ENCODE measurements around the gene RCN1. TPM values are rescaled to one million over a fixed set of nuclear protein-coding genes. Genes with fewer than 3 reads are reported as not detected.

The RCN1 gene
- total RNA-seq, 1 experiment from 2014 or later: 412 TPM

DNA sequence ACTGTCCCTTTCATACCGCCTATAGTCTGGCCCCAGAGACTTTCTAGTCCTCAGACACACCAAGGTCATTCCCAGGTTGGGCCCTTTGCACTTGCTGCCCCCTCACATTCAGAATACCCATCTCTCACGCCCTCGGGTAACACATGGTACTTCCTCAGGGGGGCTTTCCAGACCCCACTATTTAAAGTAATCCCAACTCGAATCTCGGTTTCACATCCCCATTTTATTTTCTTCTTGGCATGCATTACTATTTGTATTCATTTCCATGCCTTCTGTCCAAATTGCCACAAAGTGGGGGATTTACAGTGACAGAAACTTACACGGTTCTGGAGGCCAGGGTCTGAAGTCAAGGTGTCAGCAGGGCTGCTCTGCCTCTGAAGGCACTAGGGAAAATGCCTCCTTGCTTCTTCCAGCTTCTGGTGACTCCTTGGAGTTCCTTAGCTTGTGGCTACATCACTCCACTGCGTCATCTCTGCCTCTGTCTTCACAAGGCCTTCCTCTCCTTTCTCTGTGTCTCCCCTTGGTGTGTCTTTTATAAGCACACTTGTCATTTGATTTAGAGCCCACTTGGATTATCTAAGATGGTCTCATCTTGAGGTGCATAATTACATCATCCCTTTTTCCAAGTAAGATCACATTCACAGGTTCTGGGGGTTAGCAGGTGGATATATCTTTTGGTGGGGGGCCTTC is 15.1 kb downstream of the RCN1 start:
- no TSS peak for BruUV-seq (replicated peaks)
- DNase-seq (ENCODE audit: low spot score): no peak
- ChIA-PET CTCF (interaction anchor here (0.8 kb wide), 1 partner anchor 99 kb away, joined by 3 read pairs; no protein-coding TSS in a partner anchor), POLR2A (ENCODE audit: low non-redundant PET) (no interaction called here)
- Histone ChIP-seq H3K4me1 (ENCODE audit: insufficient read depth, low read length, poor library complexity, severe bottlenecking) (no peaks in the 10 kb centered on the region), H3K27me3 (replicated peaks; ENCODE audit: insufficient read depth, low read depth, low read length, poor library complexity) (no peaks in the 10 kb centered on the region), H3K4me3 (ENCODE audit: low read depth, low read length, poor library complexity, severe bottlenecking) (no peak overlapping the region), H3K27ac (ENCODE audit: low read depth, low read length, poor library complexity, severe bottlenecking) (no peak overlapping the region), H3K36me3 (ENCODE audit: insufficient read depth, low read length, poor library complexity, severe bottlenecking) (peaks cover 48% of the 10 kb centered on the region), H3K9me3 (ENCODE audit: low read depth, low read length, poor library complexity, severe bottlenecking) (no peaks in the 10 kb centered on the region)
- intact Hi-C loops (cut with micrococcal nuclease; ENCODE audit: unreplicated experiment): no loop called here
- TF ChIP-seq EZH2 (IDR thresholded peaks at IDR 0.05; ENCODE audit: borderline replicate concordance, low read depth, low read length, poor library complexity, severe bottlenecking): no peak
- TF ChIP-seq, protein P1, sequence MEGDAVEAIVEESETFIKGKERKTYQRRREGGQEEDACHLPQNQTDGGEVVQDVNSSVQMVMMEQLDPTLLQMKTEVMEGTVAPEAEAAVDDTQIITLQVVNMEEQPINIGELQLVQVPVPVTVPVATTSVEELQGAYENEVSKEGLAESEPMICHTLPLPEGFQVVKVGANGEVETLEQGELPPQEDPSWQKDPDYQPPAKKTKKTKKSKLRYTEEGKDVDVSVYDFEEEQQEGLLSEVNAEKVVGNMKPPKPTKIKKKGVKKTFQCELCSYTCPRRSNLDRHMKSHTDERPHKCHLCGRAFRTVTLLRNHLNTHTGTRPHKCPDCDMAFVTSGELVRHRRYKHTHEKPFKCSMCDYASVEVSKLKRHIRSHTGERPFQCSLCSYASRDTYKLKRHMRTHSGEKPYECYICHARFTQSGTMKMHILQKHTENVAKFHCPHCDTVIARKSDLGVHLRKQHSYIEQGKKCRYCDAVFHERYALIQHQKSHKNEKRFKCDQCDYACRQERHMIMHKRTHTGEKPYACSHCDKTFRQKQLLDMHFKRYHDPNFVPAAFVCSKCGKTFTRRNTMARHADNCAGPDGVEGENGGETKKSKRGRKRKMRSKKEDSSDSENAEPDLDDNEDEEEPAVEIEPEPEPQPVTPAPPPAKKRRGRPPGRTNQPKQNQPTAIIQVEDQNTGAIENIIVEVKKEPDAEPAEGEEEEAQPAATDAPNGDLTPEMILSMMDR (conservative IDR thresholded peaks at IDR 0.05; ENCODE audit: low read depth, low read length): no peak

DNA sequence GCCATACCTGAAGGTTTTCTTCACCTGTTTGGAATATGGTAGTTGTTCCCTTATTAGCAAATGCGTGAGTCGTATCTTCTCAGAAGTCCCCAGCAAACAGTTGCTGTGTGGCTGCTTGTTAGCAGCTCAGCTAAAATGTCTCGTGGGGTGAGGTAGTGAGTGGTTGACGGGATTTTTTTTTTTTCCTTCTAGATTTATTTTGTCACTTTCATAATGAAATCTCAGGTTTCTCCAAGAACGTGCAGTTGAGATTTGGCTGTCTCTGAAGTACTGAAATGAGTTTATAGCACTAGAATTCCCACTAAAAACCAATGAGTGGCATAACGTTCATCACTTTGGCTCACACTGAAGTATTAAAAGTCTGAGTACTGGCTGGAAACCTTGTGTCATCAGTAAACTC is 16.8 kb downstream of the RCN1 start:
- Histone ChIP-seq H3K36me3 (ENCODE audit: insufficient read depth, low read length, poor library complexity, severe bottlenecking) (peaks cover 31% of the 10 kb centered on the region), H3K27ac (ENCODE audit: low read depth, low read length, poor library complexity, severe bottlenecking) (no peak overlapping the region), H3K4me1 (ENCODE audit: insufficient read depth, low read length, poor library complexity, severe bottlenecking) (no peaks in the 10 kb centered on the region), H3K4me3 (ENCODE audit: low read depth, low read length, poor library complexity, severe bottlenecking) (no peak overlapping the region), H3K27me3 (replicated peaks; ENCODE audit: insufficient read depth, low read depth, low read length, poor library complexity) (no peaks in the 10 kb centered on the region), H3K9me3 (ENCODE audit: low read depth, low read length, poor library complexity, severe bottlenecking) (no peaks in the 10 kb centered on the region)
- no peak for DNase-seq (ENCODE audit: low spot score)
- no TSS peak for BruUV-seq (replicated peaks)
- POLR2A ChIA-PET (ENCODE audit: low non-redundant PET): no interaction called here
- CTCF ChIA-PET: no interaction called here
- intact Hi-C loops (cut with micrococcal nuclease; ENCODE audit: unreplicated experiment): no loop called here
- TF ChIP-seq, protein P1 (conservative IDR thresholded peaks at IDR 0.05; ENCODE audit: low read depth, low read length): no peak
- no peak for TF ChIP-seq EZH2 (IDR thresholded peaks at IDR 0.05; ENCODE audit: borderline replicate concordance, low read depth, low read length, poor library complexity, severe bottlenecking)

GRCh38 chr11:32108576-32108975 is 17.7 kb downstream of the RCN1 start:
- H3K27ac ChIP-seq (ENCODE audit: low read depth, low read length, poor library complexity, severe bottlenecking): no peak overlapping the region
- CTCF ChIA-PET: no interaction called here
- peaks cover 7% of the 10 kb centered on the region for H3K4me1 ChIP-seq (ENCODE audit: insufficient read depth, low read length, poor library complexity, severe bottlenecking)
- H3K9me3 ChIP-seq (ENCODE audit: low read depth, low read length, poor library complexity, severe bottlenecking): no peaks in the 10 kb centered on the region
- no peak for TF ChIP-seq EZH2 (IDR thresholded peaks at IDR 0.05; ENCODE audit: borderline replicate concordance, low read depth, low read length, poor library complexity, severe bottlenecking)
- TF ChIP-seq, protein P1 (conservative IDR thresholded peaks at IDR 0.05; ENCODE audit: low read depth, low read length): no peak
- peaks cover 22% of the 10 kb centered on the region for H3K36me3 ChIP-seq (ENCODE audit: insufficient read depth, low read length, poor library complexity, severe bottlenecking)
- BruUV-seq (replicated peaks): no TSS peak
- intact Hi-C loops (cut with micrococcal nuclease; ENCODE audit: unreplicated experiment): no loop called here
- no peaks in the 10 kb centered on the region for H3K27me3 ChIP-seq (replicated peaks; ENCODE audit: insufficient read depth, low read depth, low read length, poor library complexity)
- DNase-seq (ENCODE audit: low spot score): no peak
- POLR2A ChIA-PET (ENCODE audit: low non-redundant PET): interaction anchor here (0.6 kb wide), 1 partner anchor 517 kb away, joined by 6 read pairs; no protein-coding TSS in a partner anchor
- no peak overlapping the region for H3K4me3 ChIP-seq (ENCODE audit: low read depth, low read length, poor library complexity, severe bottlenecking)
